ENCODE results near the gene SGCD. TPM values are rescaled to one million over a fixed set of nuclear protein-coding genes. Genes with fewer than 3 reads are reported as not detected.
A peak's percentile ranks its signal among the peaks of the same experiment; 100 is the strongest.

The SGCD gene
- total RNA-seq, 1 donor from 2014 or later = 6.0 TPM

DNA sequence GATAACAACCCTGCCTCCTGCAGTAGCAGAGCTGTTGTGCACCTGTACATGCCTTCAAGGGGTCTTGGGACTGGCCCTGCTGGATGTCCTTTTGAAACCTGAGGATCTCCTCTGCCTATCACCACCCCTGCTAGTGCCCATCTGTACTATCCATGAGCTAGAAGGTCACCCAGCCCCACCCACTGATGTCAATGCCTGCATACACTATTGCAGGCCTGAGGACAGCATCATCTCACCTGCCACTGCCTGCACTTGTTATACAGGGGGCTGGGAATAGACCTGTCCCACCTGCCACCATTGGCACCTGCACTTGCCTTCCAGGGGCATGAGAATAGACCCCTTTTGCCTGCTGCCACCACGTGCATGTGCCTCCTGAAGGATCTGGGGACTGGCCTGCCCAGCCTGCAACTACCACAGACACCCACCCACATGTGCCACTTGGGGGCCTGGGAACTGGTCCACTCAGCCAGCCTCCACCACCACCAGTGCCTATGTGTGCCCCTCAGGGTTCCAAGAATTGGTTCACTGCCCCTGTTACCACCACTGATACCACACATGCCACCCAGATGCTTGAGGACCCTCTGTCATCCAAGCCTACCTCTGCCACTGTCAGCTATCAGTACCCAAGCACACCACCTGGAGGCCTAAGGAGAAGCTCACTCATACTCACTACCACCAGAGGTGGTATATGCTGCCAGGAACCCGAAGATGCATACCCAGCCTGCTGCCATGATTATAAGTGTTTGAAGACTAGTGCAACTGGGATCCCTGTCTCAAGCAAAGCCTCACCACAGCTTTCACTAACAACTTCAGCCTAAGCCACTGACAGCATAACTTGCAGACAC, 159.7 kb downstream of the SGCD start:
- no peak overlapping the region for H3K27ac ChIP-seq
- no peak for DNase-seq
- intact Hi-C loops (cut with DNase I) = no loop called here
- H3K9me3 ChIP-seq = peaks cover 4% of the 10 kb centered on the region
- TF ChIP-seq, protein P1, sequence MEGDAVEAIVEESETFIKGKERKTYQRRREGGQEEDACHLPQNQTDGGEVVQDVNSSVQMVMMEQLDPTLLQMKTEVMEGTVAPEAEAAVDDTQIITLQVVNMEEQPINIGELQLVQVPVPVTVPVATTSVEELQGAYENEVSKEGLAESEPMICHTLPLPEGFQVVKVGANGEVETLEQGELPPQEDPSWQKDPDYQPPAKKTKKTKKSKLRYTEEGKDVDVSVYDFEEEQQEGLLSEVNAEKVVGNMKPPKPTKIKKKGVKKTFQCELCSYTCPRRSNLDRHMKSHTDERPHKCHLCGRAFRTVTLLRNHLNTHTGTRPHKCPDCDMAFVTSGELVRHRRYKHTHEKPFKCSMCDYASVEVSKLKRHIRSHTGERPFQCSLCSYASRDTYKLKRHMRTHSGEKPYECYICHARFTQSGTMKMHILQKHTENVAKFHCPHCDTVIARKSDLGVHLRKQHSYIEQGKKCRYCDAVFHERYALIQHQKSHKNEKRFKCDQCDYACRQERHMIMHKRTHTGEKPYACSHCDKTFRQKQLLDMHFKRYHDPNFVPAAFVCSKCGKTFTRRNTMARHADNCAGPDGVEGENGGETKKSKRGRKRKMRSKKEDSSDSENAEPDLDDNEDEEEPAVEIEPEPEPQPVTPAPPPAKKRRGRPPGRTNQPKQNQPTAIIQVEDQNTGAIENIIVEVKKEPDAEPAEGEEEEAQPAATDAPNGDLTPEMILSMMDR (IDR thresholded peaks at IDR 0.05) = no peak
- no peak overlapping the region for H3K4me3 ChIP-seq
- no peaks in the 10 kb centered on the region for H3K36me3 ChIP-seq
- no peaks in the 10 kb centered on the region for H3K4me1 ChIP-seq
- H3K27me3 ChIP-seq (ENCODE audit: low read depth) = no peaks in the 10 kb centered on the region
- no peak for ATAC-seq

DNA sequence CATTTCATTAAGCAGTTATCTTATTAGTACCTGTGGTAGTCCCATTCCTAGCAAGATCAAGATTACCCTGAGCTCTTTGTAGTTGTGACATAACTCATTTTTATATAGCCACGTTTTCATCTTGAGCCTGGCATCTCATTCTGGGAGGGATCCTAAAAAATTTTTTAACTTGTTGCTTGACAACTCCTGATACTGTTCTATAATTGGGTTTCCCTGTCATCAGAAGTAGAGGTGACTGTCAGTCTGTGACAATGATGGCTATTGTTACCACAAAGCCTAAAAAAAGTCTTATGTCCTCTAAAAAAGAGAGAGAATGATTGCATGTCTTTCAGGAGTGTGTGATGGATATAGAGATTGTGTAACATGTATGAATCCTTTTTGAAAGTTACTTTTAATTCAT, 164.8 kb downstream of the SGCD start:
- intact Hi-C loops (cut with DNase I) = no loop called here
- no peak overlapping the region for H3K4me3 ChIP-seq
- H3K9me3 ChIP-seq = peaks cover 4% of the 10 kb centered on the region
- ATAC-seq = no peak
- no peaks in the 10 kb centered on the region for H3K36me3 ChIP-seq
- H3K27ac ChIP-seq = no peak overlapping the region
- no peaks in the 10 kb centered on the region for H3K4me1 ChIP-seq
- no peaks in the 10 kb centered on the region for H3K27me3 ChIP-seq (ENCODE audit: low read depth)
- DNase-seq = no peak
- TF ChIP-seq, protein P1 (IDR thresholded peaks at IDR 0.05) = no peak

DNA sequence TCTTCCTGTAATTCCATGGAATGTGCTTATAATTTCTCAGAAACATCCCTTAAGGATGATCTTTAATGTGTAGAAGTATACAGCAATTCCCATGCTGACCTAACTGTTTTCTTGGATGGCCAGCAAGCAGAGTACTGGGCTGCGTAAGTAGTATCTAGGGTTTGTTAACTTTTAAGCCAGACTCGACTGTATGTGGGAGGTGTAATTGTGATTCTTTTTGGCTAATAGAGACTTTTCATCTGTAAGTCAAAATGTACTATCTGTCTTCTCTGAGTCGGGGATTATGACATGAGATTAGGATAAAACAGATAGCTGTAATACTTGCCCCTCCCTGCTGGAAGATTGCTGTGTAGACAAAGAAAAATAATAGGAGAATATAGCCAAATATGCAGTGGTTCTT, 169.3 kb downstream of the SGCD start:
- ATAC-seq = no peak
- Histone ChIP-seq H3K9me3 (no peaks in the 10 kb centered on the region), H3K36me3 (no peaks in the 10 kb centered on the region), H3K4me3 (no peak overlapping the region), H3K4me1 (no peaks in the 10 kb centered on the region), H3K27ac (no peak overlapping the region), H3K27me3 (ENCODE audit: low read depth) (no peaks in the 10 kb centered on the region)
- intact Hi-C loops (cut with DNase I) = no loop called here
- TF ChIP-seq, protein P1 (IDR thresholded peaks at IDR 0.05) = no peak
- no peak for DNase-seq

DNA sequence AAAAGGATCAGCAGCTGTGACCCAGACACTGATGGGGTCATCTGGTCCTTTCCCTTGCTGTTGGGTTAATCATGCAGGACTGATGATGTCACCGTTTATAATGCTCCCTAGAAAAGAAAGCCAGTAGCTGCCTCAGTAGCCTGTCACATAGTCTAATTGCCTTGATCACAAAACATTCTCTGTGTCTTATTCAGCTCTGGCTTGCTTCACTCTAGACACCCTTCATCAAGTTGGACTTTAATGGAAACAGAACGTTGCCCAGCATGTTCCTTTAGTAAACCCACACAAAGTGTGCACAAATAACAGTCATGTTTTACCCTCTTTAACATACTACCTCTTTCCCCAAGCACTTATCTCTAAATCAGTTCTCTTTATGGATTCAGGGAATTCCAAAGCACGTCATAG, 170.8 kb downstream of the SGCD start:
- intact Hi-C loops (cut with DNase I) = no loop called here
- TF ChIP-seq, protein P1 (IDR thresholded peaks at IDR 0.05) = no peak
- H3K4me3 ChIP-seq = no peak overlapping the region
- H3K36me3 ChIP-seq = no peaks in the 10 kb centered on the region
- no peaks in the 10 kb centered on the region for H3K4me1 ChIP-seq
- DNase-seq (no peak), ATAC-seq (peak in 1 of 2 donors; percentile 28)
- H3K27ac ChIP-seq = no peak overlapping the region
- H3K9me3 ChIP-seq = no peaks in the 10 kb centered on the region
- no peaks in the 10 kb centered on the region for H3K27me3 ChIP-seq (ENCODE audit: low read depth)

DNA sequence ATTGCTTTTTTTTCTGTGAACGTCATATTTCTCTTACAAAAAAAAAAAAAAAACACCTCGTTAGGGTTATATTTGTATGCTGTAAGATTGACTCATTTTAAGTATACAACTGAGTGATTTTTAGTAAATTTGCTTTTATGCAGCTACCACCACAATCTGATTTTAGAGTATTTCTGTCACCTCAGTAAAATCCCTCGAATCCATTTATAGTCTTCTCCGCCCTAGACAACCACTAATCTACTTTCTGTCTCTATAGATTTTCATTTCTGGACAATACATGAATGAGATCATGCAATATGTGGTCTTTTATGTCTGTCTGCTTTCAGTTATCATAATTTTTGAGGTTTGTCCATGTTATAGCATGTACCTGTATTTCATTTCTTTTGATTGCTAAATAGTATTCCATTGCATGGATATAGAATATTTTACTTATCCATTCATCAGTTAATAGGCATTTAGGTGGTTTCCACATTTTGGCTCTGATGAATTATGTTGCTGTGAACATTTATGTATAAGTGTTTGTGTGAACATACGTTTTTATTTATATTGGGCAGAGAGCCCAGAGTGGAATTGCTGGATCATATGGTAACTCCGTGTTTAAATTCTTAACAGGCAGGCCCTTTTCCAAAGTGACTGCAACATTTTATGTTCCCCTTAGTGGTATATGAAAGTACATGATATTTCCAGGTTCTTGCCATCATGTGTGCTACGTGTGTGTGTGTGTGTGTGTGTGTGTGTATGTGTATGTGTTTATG, 171.4 kb downstream of the SGCD start:
- no peak overlapping the region for H3K27ac ChIP-seq

More for the DNA sequence above, 171.4 kb downstream of the SGCD start:
- no peak overlapping the region for H3K4me3 ChIP-seq
- intact Hi-C loops (cut with DNase I) = no loop called here
- no peaks in the 10 kb centered on the region for H3K27me3 ChIP-seq (ENCODE audit: low read depth)
- no peaks in the 10 kb centered on the region for H3K36me3 ChIP-seq
- no peaks in the 10 kb centered on the region for H3K9me3 ChIP-seq
- ATAC-seq = no peak
- TF ChIP-seq, protein P1 (IDR thresholded peaks at IDR 0.05) = no peak
- no peaks in the 10 kb centered on the region for H3K4me1 ChIP-seq
- no peak for DNase-seq
